Central memory CD4-positive, alpha-beta T cell (primary cell): ENCODE measurements around the gene RBCK1.
"Not testable (repeated sequence)": the region's sequence is repeated elsewhere in the genome, so short reads cannot be mapped to it uniquely, and the experiment has no call there.

ENCODE experiments used
- DNase-seq: peaks from one replicate; pipeline ENCODE4 v3.0.0; 2022

Gene RBCK1

DNA sequence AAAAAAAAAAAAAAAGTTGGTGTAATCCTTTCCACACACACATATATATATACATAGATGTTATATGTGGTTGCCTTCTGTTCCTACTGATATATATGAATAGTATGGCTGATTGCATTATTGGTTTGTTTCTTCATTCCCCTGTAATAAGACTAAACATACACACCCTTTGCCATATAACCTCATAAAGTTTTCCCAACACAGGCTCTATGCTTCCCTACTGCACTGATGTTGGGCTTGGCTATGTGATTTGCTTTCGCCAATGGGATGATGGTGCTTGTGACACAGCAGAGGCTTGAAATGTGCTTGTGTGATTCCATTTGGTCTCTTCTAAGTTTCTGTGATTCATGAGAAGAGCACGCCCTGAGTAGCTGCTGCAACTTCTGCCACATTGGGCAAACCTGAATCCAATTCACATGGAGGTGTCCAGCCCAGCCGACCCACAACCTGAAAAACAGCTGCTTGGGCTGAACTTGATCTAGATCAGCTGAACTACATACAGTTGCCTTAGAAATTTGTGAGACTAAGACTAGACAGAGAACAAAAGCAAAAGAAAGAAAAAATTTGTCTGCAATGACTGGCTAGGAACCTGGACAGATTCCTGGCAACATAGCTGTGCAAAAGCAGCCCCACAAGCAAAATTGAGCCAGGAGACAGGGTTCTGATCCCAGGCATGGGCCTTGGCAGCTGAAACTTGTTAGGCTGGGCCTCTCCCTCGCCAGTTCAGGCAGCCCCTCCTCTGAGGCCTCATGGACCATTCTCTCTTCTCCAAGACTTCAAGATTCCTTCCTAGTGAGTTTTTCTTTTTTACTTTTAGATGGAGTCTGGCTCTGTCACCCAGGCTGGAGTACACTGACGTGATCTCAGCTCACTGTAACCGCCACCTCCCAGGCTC is 67.6 kb downstream of the RBCK1 start:
- DNase-seq: no peak

- not testable (repeated sequence) for DNase-seq
Observed at GRCh38 chr20:476561-477249, 68.6 kb downstream of the RBCK1 start.

DNA sequence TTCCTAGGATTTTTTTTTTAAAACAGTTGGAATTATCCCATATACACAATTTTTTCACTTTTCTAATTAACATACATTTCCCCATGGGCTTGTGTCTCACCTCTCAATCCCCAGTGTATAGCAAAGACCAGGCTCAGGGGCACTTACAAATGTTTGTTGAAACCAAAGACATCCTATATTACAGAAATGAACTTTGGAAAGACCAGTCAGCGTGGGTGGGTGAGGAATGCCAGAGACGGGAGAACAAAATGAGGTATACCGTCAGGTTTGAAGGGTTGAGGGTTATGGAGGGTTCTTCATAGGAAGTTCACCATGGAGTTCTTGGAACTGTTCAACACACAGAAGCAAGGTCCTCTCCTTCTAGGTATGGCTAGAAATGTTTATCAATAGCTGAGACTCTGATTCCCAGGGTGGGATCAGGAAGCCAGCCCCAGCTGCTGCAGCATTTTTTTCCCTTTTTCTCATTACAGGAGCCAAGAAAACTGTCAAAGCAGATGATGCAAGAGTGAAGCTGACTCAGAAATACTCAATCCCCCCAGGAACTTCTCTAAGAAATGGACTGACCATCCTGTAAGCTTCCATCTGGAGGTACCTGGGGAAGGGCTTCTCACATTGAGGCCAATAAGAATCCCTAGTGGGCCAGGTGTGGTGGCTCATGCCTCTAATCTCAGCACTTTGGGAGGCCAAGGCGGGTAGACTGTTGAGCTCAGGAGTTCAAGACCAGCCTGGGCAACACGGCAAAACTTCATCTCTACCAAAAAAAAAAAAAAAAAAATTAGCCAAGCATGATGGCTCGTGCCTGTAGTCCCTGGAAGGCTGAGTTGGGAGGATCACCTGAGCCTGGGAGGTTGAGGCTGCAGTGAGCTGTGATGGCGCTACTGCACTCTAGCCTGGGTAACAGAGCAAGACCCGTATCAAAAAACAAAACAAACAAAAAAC is 70.2 kb downstream of the RBCK1 start:
- DNase-seq: no peak

- DNase-seq: peak; percentile 60
Observed at GRCh38 chr20:478949-479429, 70.9 kb downstream of the RBCK1 start.

DNA sequence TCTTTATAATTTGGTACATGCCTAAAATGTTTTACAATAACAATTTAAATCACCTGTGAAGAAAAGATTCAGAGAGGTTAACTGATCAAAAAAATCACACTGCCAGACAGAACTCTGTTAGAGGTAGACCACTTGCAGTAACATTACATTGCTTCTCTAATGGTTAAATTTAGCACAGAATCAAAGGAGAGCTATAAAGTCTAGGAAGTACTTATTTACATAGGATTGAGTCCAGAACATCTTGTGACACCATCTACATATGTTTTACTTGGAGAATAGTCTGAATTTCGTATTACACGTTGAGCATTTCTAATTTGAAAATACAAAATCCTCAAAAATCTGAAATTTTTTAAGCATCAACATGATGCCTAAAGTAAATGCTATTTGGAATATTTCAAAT is 71.4 kb downstream of the RBCK1 start:
- DNase-seq: no peak

GRCh38 chr20:480044-480443 is 71.9 kb downstream of the RBCK1 start:
- DNase-seq: no peak

DNA sequence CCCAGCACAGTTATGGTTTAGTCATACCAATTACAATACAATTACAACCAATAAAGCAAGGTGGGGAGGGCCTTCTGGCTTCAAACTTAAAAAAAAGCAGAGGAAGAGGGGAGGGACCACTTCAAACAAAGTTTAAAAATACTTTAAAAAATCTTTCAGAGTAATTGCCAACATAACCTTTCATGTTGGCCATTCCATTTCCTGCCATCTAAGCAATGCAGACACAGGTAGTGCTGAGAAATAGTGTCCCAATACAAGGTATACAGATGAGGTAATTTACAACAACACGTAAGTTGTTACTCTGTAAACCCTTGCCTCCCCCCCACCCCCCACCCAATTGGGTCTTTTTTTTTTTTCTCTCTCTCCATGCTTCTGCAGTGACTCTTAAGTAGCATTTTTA is 73.1 kb downstream of the RBCK1 start:
- peak; percentile 44 for DNase-seq
